Right cardiac atrium (tissue), 5 donors: ENCODE data around the gene LY86. TPM values are rescaled to one million over a fixed set of nuclear protein-coding genes. Genes with fewer than 3 reads are reported as not detected.

Experiments used
- ATAC-seq, 2 donors: fragments of 200-7000 bp; cut with Tn5 transposase; one replicate each; pipeline versions ENCODE4 v1.8.0 to v1.9.1; 2020; ENCODE audit warnings: moderate library complexity in 2 of 2, mild to moderate bottlenecking in 1 of 2
- DNase-seq, 3 donors: peaks; one replicate each; pipeline ENCODE4 v3.0.0-alpha.2; 2020
- H3K27ac ChIP-seq: one replicate; pipeline ENCODE4 v1.5.1; 2013; ENCODE audit warnings: mild to moderate bottlenecking, low read length, control low read depth, moderate library complexity
- H3K27me3 ChIP-seq: one replicate; pipeline ENCODE4 v1.6.1; 2013; ENCODE audit not compliant: control insufficient read depth, insufficient read depth
- H3K4me1 ChIP-seq: one replicate; pipeline ENCODE4 v1.6.1; 2013; ENCODE audit warnings: low read length; ENCODE audit not compliant: control insufficient read depth, insufficient read depth
- H3K4me3 ChIP-seq: one replicate; pipeline ENCODE4 v1.5.1; 2013; ENCODE audit warnings: low read length, control low read depth
- H3K9me3 ChIP-seq: one replicate; pipeline ENCODE4 v1.6.1; 2013; ENCODE audit warnings: low read length; ENCODE audit not compliant: control insufficient read depth
- WGBS: extraction: QIAGEN DNeasy Blood & Tissue Kit; methylation state at CpG from one replicate; pipeline ENCODE4 v1.1.7; 2013; 5-methylcytosine and 5-hydroxymethylcytosine counted together
- intact Hi-C, 4 donors: fragments of 100-400 bp; cut with DNase I; formaldehyde crosslinking; loops; one replicate each; pipeline versions ENCODE4 v1.11.0 to v1.14.0; 2022 to 2023
- long read RNA-seq, 4 donors: library from polyadenylated mRNA; unstranded; transcript quantifications; one replicate each; pipeline ENCODE4 v2.0.0, GENCODE V29; 2020 to 2021
- polyA plus RNA-seq: library from polyadenylated mRNA; stranded (reverse); fragments of 200-250 nt; gene quantifications from one replicate; pipeline ENCODE4 v1.2.3, GENCODE V29; 2013
- total RNA-seq, 4 donors: library from RNA; stranded (reverse); fragmentation: NEBNext Ultra II Directional; extraction: Animal tissue kit (Norgen Biotek cat#: 25700); gene quantifications; one replicate each; pipeline ENCODE4 v1.2.1, GENCODE V29; 2021
- donor health status: healthy with polysubstance abuse.
- donor health status: DM: no; HTN: yes; CAD: no.
- donor health status: DM: no; HTN: no; CAD: no.
- donor health status: DM: no; HTN: yes; CAD: no; lungs with severe emphysema.
- donor health status: DM: yes; HTN: yes; CAD: no.

Gene LY86
- total RNA-seq (1 to 10 TPM; 1.8 to 4.1 (median 2.6) TPM), polyA plus RNA-seq (1.7 TPM)
- long read RNA-seq, donor 1, partial matches to known transcripts, result 0 of 1 reads
- long read RNA-seq, donor 1, other reads (novel, unspliced or antisense), result 1 of 1 reads
- long read RNA-seq, donor 2, partial matches to known transcripts, result 0 of 1 reads
- long read RNA-seq, donor 2, other reads (novel, unspliced or antisense), result 1 of 1 reads
- long read RNA-seq, donor 3, partial matches to known transcripts, result 0 of 3 reads
- long read RNA-seq, donor 3, other reads (novel, unspliced or antisense), result 1 of 3 reads
- long read RNA-seq, donor 4, result 0 reads

DNA sequence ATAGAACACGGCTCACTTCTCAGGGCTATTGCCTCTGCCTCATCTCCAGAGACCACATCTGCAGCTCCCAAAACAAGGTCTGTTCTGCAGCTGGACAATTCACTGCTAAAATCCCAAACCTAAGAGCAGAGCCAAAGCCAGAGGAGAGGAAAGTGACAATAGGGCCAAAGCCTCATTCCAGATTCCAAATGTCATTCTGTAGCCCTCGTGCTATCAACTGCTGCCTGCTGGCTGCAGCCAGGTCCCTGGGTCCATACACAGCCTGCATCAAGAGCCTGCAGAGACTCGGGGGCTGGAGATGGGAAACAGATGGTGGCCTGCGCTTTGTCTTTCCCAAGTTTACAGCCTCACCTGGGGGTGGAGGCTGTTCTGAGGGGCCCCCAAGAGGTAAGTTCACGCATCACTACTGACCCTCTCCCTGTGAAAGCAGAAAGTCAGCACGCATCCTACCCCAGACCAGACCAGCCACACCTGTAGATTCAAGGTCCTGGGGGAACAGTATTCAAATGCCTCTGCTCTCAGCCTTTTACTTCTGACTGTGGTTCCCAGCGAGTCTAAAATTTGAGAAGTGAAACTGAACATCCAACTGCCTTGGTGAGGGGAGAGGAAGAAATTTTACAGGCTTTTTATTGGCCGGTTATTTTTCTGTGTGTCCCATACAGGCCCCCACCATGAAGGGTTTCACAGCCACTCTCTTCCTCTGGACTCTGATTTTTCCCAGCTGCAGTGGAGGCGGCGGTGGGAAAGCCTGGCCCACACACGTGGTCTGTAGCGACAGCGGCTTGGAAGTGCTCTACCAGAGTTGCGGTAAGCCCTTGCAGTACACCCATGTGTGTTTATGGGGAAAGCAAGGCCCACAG is at the start of gene LY86:
Gene LY86, plus strand, starts transcription at position 657 of the 860 bp plus-strand sequence. Its CDS starts 15 bp downstream, at position 672.
- H3K4me1 ChIP-seq, result peaks cover 5% of the 10 kb centered on the region
- ATAC-seq (peak; percentile 20 to 34), DNase-seq (peak in 2 of 3 donors; percentile 37 to 60)
- H3K4me3 ChIP-seq, result no peak within 1 kb of the TSS
- no peaks in the 10 kb centered on the region for H3K27me3 ChIP-seq
- intact Hi-C loops, result no loop called here
- H3K9me3 ChIP-seq, result no peaks in the 10 kb centered on the region
- 54% methylated on average over 14 of the region's 14 CpGs for WGBS
- peak within 1 kb of the TSS; percentile 79 for H3K27ac ChIP-seq

DNA sequence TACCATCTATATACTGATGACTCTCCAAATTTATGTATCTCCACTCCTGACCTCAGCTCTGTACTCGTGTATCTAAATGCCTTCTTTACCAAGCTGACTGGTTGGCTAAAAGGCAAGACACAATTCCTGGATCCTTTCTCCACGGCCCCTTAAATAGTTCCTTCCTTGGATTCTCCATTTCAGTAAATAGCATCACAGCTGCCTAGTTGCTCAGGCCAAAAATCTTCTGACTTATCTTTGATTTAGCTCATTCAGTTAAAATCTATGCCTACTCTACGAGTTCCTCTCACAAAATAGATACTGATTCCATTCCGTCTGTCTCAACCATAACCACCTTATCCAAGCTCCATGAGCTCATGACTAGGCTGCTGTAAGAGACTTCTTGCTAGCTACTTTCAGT is 49.5 kb upstream of the LY86 start:
- Histone ChIP-seq H3K9me3 (no peaks in the 10 kb centered on the region), H3K4me3 (no peak overlapping the region), H3K27ac (no peak overlapping the region), H3K4me1 (peaks cover 3% of the 10 kb centered on the region), H3K27me3 (no peaks in the 10 kb centered on the region)
- intact Hi-C loops, result no loop called here
- 36% methylated on average over 4 of the region's 4 CpGs for whole genome bisulfite sequencing
- no peak for ATAC-seq
- DNase-seq, result no peak

DNA sequence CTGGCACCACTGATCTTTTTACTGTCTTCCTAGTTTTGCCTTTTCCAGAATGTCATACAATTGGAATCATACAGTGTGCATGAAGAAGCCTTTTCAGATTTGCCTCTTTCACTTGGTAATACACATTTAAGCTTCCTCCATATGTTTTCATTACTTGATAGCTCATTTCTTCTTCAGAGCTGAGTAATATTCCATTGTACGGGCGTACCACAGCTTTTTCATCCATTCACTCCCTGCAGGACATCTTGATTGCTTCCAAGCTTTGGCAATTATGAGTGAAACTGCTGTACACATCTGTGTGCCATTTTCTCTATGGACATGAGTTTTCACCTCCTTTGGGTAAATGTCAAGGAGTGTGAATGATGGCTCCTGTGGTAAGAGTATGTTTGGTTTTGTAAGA is 46.2 kb upstream of the LY86 start:
- DNase-seq (no peak), ATAC-seq (no peak)
- intact Hi-C loops, result loop anchor here in 1 of 4 donors (10.0 kb wide), 1 partner anchor 1068 kb away; no protein-coding TSS in a partner anchor
- WGBS, result 98% methylated on average over 2 of the region's 2 CpGs
- Histone ChIP-seq H3K9me3 (no peaks in the 10 kb centered on the region), H3K4me1 (peaks cover 3% of the 10 kb centered on the region), H3K27me3 (no peaks in the 10 kb centered on the region), H3K27ac (no peak overlapping the region), H3K4me3 (no peak overlapping the region)

DNA sequence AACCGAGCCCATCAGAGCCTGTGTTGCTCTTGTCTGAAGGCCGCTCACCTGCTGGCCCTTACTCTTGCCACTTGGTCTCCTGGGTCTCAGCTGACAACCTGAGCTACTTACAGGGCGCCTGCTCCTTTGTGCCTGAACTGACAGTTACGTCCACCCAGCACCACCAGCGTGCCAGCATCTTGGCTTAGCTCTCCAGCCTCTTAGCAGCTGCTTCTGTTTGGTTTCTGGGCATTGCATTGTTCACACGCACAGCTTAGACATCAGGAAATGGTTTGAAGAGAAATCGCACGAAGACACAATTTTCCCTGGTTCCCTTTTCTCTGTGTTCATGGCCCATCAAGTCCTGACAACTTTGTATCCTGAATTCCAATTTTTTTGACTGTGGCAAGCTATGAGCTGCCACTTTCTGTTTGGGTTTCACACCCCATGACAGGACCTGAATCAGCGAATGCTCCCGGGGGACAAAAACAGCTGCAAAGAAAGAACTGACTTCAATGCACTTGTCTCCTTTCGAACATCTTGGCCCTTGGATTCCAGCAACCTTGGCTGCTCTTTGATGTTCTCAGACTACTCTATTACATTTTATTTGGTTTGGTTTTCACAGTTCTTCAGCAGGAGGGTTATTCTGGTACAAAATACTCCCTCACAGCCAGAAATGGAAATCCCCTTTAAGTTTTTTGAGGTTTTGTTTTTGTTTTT is 45.2 kb upstream of the LY86 start:
- Histone ChIP-seq H3K27ac (no peak overlapping the region), H3K4me3 (no peak overlapping the region), H3K27me3 (no peaks in the 10 kb centered on the region), H3K4me1 (peaks cover 3% of the 10 kb centered on the region), H3K9me3 (no peaks in the 10 kb centered on the region)
- ATAC-seq (no peak), DNase-seq (peak in 1 of 3 donors; percentile 39)
- 85% methylated on average over 11 of the region's 11 CpGs for WGBS
- intact Hi-C loops, result loop anchor here in 1 of 4 donors (10.0 kb wide), 1 partner anchor 1069 kb away; no protein-coding TSS in a partner anchor

DNA sequence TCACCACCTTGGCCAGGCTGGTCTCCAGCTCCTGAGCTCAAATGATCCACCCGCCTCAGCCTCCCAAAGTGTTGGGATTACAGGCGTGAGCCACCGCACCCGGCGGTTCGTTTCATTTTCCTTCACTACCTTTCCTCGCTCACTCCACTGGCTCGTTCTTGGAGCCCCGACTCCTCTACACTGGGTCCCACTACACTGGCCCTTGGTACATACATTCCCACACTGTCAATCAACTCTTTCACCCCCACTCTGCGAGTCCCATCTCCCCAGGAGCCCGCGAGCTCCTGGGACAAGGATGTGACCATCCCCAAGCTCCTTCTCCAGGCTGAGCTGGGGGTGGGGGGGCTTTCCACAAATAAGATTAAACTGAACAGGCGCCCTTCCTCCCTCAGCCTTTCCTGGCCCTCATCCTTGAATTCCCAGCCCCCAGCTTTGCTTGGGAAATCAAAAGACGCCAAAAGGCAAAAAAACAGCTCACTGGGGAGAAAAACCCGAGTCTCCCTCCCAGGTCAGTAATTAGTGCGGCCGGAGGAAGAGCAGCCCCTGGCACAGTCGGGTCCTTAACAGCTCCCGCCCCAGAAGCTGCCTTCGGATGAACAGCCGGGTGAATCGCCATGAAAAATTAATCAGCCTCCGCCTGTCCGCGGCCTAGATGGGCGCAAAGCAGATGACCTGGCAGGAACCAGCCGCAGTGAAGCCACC is 42.8 kb upstream of the LY86 start:
- ATAC-seq (no peak), DNase-seq (no peak)
- peak overlapping the region; percentile 34 for H3K4me3 ChIP-seq
- H3K27ac ChIP-seq, result no peak overlapping the region
- no peaks in the 10 kb centered on the region for H3K4me1 ChIP-seq
- intact Hi-C loops, result loop anchor here (2.0 to 10.0 kb wide), 4 partner anchors 483 to 1071 kb away; no protein-coding TSS in a partner anchor
- H3K27me3 ChIP-seq, result no peaks in the 10 kb centered on the region
- H3K9me3 ChIP-seq, result no peaks in the 10 kb centered on the region
- 40% methylated on average over 27 of the region's 27 CpGs for WGBS

DNA sequence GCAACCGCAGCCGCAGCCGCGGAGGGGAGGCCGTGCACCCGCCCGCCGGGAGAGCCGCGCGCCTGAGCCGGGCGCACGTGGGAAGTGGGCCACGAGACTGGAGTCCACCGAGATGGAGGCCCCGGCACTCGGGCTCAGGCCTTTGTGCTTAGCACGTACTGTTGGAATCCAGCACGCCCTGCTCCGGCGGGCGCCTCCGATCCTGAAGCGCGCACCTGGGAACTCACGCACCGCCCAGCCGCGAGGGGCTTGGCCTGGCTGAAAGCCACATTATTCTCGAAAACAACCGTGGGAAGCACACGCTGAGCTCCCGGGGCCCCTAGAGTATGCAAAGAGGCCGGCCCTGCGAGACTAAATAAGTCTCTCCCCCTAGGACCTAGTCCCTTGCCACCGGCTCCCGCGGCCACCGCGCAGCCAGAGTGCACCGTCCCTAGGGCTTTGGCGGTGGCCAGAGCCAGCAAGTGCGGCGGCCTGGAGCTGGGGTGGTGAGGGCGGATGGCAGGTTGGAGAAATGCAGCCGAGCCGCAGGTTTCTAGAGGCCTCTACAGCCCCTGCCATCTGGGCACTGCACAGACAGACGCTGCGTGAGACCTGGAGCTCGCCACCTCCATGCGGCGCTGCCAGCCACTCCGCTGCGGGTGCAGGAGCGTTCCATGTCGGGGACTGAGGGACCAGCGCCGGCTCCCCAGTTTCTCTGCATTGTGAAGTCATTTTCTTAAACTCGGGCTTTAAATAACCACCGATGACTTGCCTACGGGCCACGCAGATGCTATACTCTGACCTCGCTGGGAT is 42.0 kb upstream of the LY86 start:
- peak overlapping the region; percentile 34 for H3K4me3 ChIP-seq
- peak; percentile 75 to 76 for ATAC-seq
- no peak overlapping the region for H3K27ac ChIP-seq

DNA sequence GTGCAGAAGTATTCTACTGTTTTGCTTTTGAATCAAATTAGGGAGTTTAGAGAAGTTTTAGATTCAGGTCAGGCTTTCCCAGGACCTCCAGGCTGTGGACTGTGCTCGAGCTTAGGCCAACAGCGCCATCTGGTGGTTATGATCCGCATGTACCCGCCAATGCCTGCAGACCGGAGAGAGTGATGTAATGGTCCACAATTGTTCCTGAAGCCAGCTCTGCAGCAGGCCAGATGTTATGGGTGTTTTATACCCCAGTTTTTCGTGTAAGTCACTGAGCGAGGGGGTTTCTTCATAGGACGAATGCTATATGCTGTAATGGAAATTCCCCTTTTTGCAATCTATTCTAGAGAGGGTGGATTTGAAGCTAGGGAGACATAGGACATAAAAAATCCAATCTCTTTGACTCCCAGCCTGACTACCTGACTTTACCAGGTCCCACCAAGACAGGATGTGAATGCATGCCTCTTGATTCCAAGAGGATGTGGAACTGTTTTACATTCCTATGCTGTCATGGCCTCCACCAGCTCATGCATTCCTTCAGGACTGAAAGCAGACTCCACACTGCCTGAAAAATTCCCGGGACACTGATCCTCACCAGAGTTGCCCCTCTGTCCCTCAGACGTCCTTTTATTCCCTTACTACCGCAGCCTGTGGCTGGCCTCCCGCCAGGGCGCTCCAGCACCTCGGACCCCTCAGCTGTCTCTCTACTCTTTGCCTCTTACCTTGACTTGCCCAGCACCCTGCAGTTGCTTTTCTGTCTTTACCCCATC is 41.2 kb upstream of the LY86 start:
- no peaks in the 10 kb centered on the region for H3K27me3 ChIP-seq
- peak; percentile 96 to 97 for ATAC-seq
- H3K27ac ChIP-seq, result no peak overlapping the region
- no peaks in the 10 kb centered on the region for H3K4me1 ChIP-seq
- no peaks in the 10 kb centered on the region for H3K9me3 ChIP-seq
- intact Hi-C loops, result loop anchor here (2.0 to 10.0 kb wide), 4 partner anchors 485 to 1072 kb away; no protein-coding TSS in a partner anchor
- peak overlapping the region; percentile 34 for H3K4me3 ChIP-seq
- WGBS, result 16% methylated on average over 14 of the region's 14 CpGs
- peak; percentile 85 to 91 (median 90) for DNase-seq

More for the DNA sequence above, 42.0 kb upstream of the LY86 start:
- H3K27me3 ChIP-seq, result no peaks in the 10 kb centered on the region
- no peaks in the 10 kb centered on the region for H3K4me1 ChIP-seq
- intact Hi-C loops, result loop anchor here (2.0 to 10.0 kb wide), 4 partner anchors 484 to 1072 kb away; no protein-coding TSS in a partner anchor
- DNase-seq, result peak; percentile 58 to 76 (median 75)
- H3K9me3 ChIP-seq, result no peaks in the 10 kb centered on the region
- WGBS, result 1% methylated on average over 64 of the region's 64 CpGs

DNA sequence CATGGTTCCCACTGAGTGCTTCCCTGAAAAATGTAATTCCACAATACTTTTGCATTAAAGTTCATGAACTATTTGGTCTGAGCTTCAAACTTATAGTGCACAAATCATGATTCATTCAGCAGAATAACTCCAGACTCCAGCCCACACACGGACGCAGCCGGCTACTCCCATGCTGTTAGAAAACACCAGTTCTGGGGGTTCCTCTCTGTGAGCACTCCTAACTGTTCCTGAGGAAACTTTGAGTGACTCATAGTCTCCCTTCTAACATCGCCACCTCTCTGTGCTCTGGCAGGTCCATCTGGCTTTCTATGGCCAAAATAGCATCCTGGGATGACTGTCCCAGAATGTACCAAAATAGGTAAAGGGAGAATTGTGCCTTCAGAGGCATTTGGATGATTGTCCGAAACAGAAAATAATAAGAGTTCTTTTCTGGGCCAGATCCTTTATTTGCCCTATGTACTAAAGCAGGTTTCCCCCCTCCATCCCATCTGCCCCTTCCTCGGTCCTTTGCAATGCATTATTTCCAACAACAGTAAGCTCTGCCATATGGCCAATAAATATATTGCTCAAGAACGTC is 32.3 kb upstream of the LY86 start:
- no peak overlapping the region for H3K4me3 ChIP-seq
- H3K27ac ChIP-seq, result no peak overlapping the region
- H3K4me1 ChIP-seq, result no peaks in the 10 kb centered on the region
- ATAC-seq (peak in 1 of 2 donors; percentile 55), DNase-seq (no peak)
- H3K9me3 ChIP-seq, result no peaks in the 10 kb centered on the region
- 57% methylated on average over 7 of the region's 7 CpGs for WGBS
- no peaks in the 10 kb centered on the region for H3K27me3 ChIP-seq
- intact Hi-C loops, result no loop called here
